Brain microvascular endothelial cell (primary cell): ENCODE measurements around the gene ITGA4.

Experiments used
- DNase-seq: peaks from one replicate; pipeline ENCODE4 v3.0.0-alpha.2; 2020
- H3K27ac ChIP-seq: fragments of 250-450 bp; sonication (Bioruptor Pico); 2 replicates; pipeline ENCODE4 v1.5.1; 2020; ENCODE audit warnings: mild to moderate bottlenecking, moderate library complexity
- H3K27me3 ChIP-seq: fragments of 250-450 bp; sonication (Bioruptor Pico); replicated peaks from 2 replicates; pipeline ENCODE4 v1.5.1; 2020; ENCODE audit warnings: mild to moderate bottlenecking
- H3K36me3 ChIP-seq: fragments of 250-450 bp; sonication (Bioruptor Pico); replicated peaks from 2 replicates; pipeline ENCODE4 v1.5.1; 2020; ENCODE audit warnings: mild to moderate bottlenecking
- H3K4me3 ChIP-seq: 2 replicates; pipeline ENCODE4 v1.5.1; 2011; ENCODE audit warnings: low read depth, mild to moderate bottlenecking, control low read depth, low read length, moderate library complexity
- in situ Hi-C: cut with HindIII; loops from 2 replicates; pipeline ENCODE4 v1.10.0; 2017; ENCODE audit warnings: low sequenced_read_pairs, low pct_ligation_motif_present
- TF ChIP-seq, protein P1 (sequence below): IDR thresholded peaks from 2 replicates; pipeline ENCODE4 v1.5.1; 2011; ENCODE audit warnings: low read depth, mild to moderate bottlenecking, moderate library complexity, low read length, control low read depth, inconsistent platforms; ENCODE audit errors: missing control alignments

Gene ITGA4

DNA sequence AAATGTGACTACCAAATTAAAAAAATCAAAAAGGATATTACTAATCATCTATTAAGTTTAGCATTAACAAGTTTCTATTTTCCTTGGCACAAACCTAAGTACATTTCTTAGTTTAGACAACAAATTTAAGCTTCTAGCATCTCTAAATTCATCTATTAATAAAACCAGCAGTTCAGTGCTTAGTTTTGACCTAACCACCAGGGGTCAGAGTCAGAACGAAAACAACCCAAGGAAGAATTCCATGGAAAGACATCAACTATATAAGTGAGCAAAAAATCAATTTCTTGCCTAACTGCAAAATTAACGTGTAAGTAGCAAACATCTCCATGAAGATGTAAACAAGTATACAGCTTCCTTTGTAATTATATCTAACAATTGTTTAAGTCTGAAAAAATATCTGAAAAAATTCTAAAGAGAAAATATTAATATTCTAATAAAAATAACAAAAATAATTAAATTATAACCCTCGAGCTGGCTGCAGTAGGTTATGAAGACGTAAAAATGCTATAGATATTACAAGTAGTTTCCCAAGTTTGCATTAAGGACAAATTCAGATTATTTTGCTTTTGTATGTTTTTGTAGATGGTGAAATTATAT is 116.1 kb downstream of the ITGA4 start:
- H3K27ac ChIP-seq: no peak overlapping the region
- H3K4me3 ChIP-seq: no peak overlapping the region
- DNase-seq: peak; percentile 28
- no peaks in the 10 kb centered on the region for H3K36me3 ChIP-seq
- TF ChIP-seq, protein P1, sequence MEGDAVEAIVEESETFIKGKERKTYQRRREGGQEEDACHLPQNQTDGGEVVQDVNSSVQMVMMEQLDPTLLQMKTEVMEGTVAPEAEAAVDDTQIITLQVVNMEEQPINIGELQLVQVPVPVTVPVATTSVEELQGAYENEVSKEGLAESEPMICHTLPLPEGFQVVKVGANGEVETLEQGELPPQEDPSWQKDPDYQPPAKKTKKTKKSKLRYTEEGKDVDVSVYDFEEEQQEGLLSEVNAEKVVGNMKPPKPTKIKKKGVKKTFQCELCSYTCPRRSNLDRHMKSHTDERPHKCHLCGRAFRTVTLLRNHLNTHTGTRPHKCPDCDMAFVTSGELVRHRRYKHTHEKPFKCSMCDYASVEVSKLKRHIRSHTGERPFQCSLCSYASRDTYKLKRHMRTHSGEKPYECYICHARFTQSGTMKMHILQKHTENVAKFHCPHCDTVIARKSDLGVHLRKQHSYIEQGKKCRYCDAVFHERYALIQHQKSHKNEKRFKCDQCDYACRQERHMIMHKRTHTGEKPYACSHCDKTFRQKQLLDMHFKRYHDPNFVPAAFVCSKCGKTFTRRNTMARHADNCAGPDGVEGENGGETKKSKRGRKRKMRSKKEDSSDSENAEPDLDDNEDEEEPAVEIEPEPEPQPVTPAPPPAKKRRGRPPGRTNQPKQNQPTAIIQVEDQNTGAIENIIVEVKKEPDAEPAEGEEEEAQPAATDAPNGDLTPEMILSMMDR: peak; percentile 57
- H3K27me3 ChIP-seq: no peaks in the 10 kb centered on the region
- in situ Hi-C loops: no loop called here

DNA sequence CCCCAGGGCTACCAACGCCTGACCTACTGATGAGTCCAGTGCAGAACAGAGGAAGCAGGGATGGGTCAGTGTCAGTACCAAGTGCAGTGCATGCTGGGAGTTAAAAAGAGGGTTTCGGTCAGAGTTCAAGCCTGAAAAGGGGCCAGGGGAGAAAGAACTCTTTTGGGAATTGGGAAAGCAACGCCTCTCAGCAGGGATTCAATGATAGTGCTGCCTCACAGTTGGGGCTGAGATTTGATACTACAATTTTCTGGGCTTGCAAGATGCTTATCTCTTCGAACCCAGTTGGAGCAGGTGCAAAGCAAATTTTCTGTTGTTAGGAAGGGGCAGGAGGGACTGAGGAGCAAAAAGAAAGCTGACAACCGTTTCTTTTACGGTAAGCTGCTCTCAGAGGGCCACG is 117.1 kb downstream of the ITGA4 start:
- TF ChIP-seq, protein P1: no peak
- no peak overlapping the region for H3K4me3 ChIP-seq
- no peaks in the 10 kb centered on the region for H3K36me3 ChIP-seq
- H3K27me3 ChIP-seq: no peaks in the 10 kb centered on the region
- no peak for DNase-seq
- no peak overlapping the region for H3K27ac ChIP-seq
- in situ Hi-C loops: no loop called here

DNA sequence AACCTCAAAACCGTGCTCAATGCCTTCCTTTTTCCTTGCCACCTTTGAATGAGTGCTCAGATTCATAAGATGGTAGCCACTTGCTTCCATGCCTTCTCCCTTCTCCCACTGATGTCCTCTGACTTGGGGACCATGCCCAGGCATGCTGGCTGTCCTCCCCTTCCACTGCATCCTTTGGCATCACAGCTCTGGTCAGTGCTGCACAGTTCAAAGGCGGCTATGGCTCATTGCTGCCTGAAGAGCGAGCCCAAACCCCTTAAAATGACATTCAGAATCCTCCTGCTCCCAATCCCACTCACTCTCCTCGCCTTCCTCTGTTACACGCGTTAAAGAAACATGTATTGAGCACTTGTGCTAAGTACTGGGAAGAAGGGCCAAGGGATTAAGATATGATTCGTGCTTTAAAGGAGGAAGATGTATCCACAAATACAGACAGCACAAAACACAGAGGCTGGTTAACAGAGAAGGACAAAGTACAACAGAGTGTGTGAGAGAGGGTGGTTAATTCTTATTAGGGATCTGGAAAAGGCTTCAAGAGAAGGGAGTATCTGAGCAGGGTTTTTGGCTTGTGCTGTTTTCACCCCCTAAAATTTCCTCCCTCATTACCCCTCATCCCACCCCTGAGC is 118.0 kb downstream of the ITGA4 start:
- in situ Hi-C loops: no loop called here
- no peak overlapping the region for H3K27ac ChIP-seq
- H3K36me3 ChIP-seq: no peaks in the 10 kb centered on the region
- H3K27me3 ChIP-seq: no peaks in the 10 kb centered on the region
- H3K4me3 ChIP-seq: no peak overlapping the region
- DNase-seq: no peak
- TF ChIP-seq, protein P1: no peak

DNA sequence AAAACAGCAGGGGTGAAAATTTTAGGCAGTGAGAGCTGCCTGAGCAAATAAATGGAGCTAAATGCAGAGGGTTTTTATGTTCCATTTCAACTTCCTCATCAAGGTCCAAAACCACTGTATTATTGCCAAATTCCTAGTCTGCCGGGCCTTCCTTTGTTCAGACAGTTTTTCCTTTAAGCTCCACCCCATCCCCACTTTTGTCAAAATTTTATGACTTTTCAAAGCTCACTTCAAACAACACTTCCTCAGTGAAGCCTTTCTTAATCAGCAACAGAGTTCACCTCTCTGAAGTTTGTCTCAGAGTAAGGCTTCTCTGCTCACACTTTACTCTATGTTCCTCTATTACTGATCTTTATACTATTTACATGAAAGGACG is 118.5 kb downstream of the ITGA4 start:
- no peak for DNase-seq
- H3K27me3 ChIP-seq: no peaks in the 10 kb centered on the region
- H3K27ac ChIP-seq: no peak overlapping the region
- no peak overlapping the region for H3K4me3 ChIP-seq
- no peaks in the 10 kb centered on the region for H3K36me3 ChIP-seq
- TF ChIP-seq, protein P1: no peak
- in situ Hi-C loops: no loop called here

DNA sequence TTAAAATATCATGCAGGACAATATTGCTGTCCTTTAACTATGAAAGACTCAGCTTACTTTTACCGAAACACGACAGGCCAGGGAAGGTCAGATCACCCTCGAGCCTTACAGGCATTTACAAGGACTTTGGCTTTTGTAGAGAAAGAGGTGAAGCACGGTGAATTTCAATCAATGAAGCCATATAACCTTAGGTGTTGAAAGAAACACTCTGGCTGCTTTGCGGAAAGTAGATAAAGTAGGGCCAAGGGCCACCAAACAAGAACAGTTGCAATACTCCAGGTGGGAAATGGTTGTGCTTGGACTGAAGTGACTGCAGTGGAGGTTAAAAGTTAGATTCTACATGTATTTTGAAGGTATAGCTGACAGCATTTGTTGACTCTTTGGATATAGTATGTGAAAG is 119.2 kb downstream of the ITGA4 start:
- TF ChIP-seq, protein P1: no peak
- DNase-seq: no peak
- Histone ChIP-seq H3K36me3 (no peaks in the 10 kb centered on the region), H3K27ac (no peak overlapping the region), H3K4me3 (no peak overlapping the region), H3K27me3 (no peaks in the 10 kb centered on the region)
- in situ Hi-C loops: no loop called here

DNA sequence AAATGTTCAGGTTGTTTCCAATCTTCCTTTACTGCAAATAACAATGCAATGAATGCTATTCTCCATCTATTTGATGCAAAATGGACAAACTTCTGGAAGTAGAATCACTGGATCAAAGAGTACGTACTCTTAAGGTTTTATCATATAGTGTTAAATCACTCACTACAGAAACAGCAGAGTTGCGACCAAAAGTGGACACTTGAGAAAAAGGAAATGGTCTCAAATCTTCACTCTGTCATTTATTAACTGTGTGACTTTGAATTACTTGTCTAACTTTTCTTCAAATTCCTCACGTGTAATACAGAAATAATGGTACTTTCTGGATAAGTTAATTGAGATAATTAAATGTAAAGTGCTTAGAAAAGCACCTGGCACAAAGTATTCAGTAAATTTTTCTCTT is 121.6 kb downstream of the ITGA4 start:
- TF ChIP-seq, protein P1: no peak
- Histone ChIP-seq H3K27ac (no peak overlapping the region), H3K27me3 (no peaks in the 10 kb centered on the region), H3K4me3 (no peak overlapping the region), H3K36me3 (no peaks in the 10 kb centered on the region)
- in situ Hi-C loops: no loop called here
- no peak for DNase-seq
